RWPE1 (cell line): ENCODE data around the gene MTHFD1L.

Source experiments
- CTCF ChIA-PET: fragments of 350-600 bp; sonication (Branson Sonifier 250); formaldehyde crosslinking; extraction: SDS; loops from one replicate; lab custom pipeline; 2021; lab: Yijun Ruan, JAX
- POLR2A ChIA-PET: fragments of 400-600 bp; formaldehyde crosslinking; extraction: SDS; loops from one replicate; lab custom pipeline; 2020; ENCODE audit warnings: antibody characterized with exemption; ENCODE audit not compliant: low non-redundant PET; lab: Yijun Ruan, JAX
- DNase-seq: peaks from one replicate; pipeline ENCODE4 v3.0.0; 2012; ENCODE audit warnings: low spot score
- H3K27ac ChIP-seq: fragments of 450-650 bp; 2 replicates; pipeline ENCODE4 v1.5.1; 2017
- CTCF ChIP-seq: fragments of 450-650 bp; conservative IDR thresholded peaks from 2 replicates; pipeline ENCODE4 v1.5.1; 2017; ENCODE audit warnings: low read depth, mild to moderate bottlenecking

The MTHFD1L gene

GRCh38 chr6:151051164-151051563 lies 185.7 kb downstream of the MTHFD1L start:
- no peak for DNase-seq
- POLR2A ChIA-PET = no interaction called here
- no peak for TF ChIP-seq CTCF
- H3K27ac ChIP-seq = no peak overlapping the region
- CTCF ChIA-PET = no interaction called here

GRCh38 chr6:151052021-151052646 lies 186.6 kb downstream of the MTHFD1L start:
- POLR2A ChIA-PET = no interaction called here

GRCh38 chr6:151054306-151054705 lies 188.8 kb downstream of the MTHFD1L start:
- no peak for TF ChIP-seq CTCF
- no peak for DNase-seq
- ChIA-PET CTCF (no interaction called here), POLR2A (no interaction called here)
- no peak overlapping the region for H3K27ac ChIP-seq

More at GRCh38 chr6:151052021-151052646, 186.6 kb downstream of the MTHFD1L start:
- H3K27ac ChIP-seq = peak overlapping the region; percentile 62
- peak; percentile 89 for DNase-seq
- CTCF ChIA-PET = interaction anchor here (0.6 to 1.0 kb wide), 4 partner anchors 15 to 310 kb away, joined by 3 to 12 read pairs (median 4); no protein-coding TSS in a partner anchor
- no peak for TF ChIP-seq CTCF

- ChIA-PET CTCF (interaction anchor here (0.8 to 1.6 kb wide), 2 partner anchors 42 to 268 kb away, joined by 3 to 7 read pairs; no protein-coding TSS in a partner anchor), POLR2A (no interaction called here)
- no peak for TF ChIP-seq CTCF
- no peak overlapping the region for H3K27ac ChIP-seq
- no peak for DNase-seq
These were observed 190.9 kb downstream of the MTHFD1L start for GRCh38 chr6:151056230-151056907.

GRCh38 chr6:151057061-151057460 lies 191.6 kb downstream of the MTHFD1L start:
- no peak for TF ChIP-seq CTCF
- no peak overlapping the region for H3K27ac ChIP-seq
- ChIA-PET POLR2A (no interaction called here), CTCF (interaction anchor here (1.6 kb wide), 1 partner anchor 267 kb away, joined by 7 read pairs; no protein-coding TSS in a partner anchor)
- no peak for DNase-seq

- ChIA-PET POLR2A (no interaction called here), CTCF (interaction anchor here (1.6 kb wide), 1 partner anchor 266 kb away, joined by 7 read pairs; no protein-coding TSS in a partner anchor)
- no peak for DNase-seq
- peak overlapping the region; percentile 90 for H3K27ac ChIP-seq
- no peak for TF ChIP-seq CTCF
These were observed 192.7 kb downstream of the MTHFD1L start for GRCh38 chr6:151058021-151058733.
